Lower lobe of right lung (tissue), 2 donors: ENCODE measurements around the gene EPDR1. TPM values are rescaled to one million over a fixed set of nuclear protein-coding genes. Genes with fewer than 3 reads are reported as not detected.
A peak's percentile ranks its signal among the peaks of the same experiment; 100 is the strongest.

ENCODE experiments used
- ATAC-seq, 2 donors: fragments of 200-7000 bp; cut with Tn5 transposase; one replicate each; pipeline ENCODE4 v1.9.1; 2020 to 2022; ENCODE audit warnings: mild to moderate bottlenecking in 2 of 2, moderate library complexity in 2 of 2
- DNase-seq: peaks from one replicate; pipeline ENCODE4 v3.0.0-alpha.2; 2020
- H3K27ac ChIP-seq: fragments of 200-600 bp; one replicate; pipeline ENCODE4 v1.8.0; 2022
- H3K27me3 ChIP-seq: fragments of 200-600 bp; one replicate; pipeline ENCODE4 v1.8.0; 2022; ENCODE audit warnings: low read depth
- H3K36me3 ChIP-seq: fragments of 200-600 bp; one replicate; pipeline ENCODE4 v1.8.0; 2022; ENCODE audit warnings: mild to moderate bottlenecking
- H3K4me1 ChIP-seq: fragments of 200-600 bp; one replicate; pipeline ENCODE4 v1.8.0; 2022
- H3K4me3 ChIP-seq: fragments of 200-600 bp; one replicate; pipeline ENCODE4 v1.8.0; 2022; ENCODE audit warnings: mild to moderate bottlenecking
- H3K9me3 ChIP-seq: fragments of 200-600 bp; one replicate; pipeline ENCODE4 v1.8.0; 2022
- intact Hi-C: fragments of 100-400 bp; cut with DNase I; formaldehyde crosslinking; loops from one replicate; pipeline ENCODE4 v1.11.0; 2022
- long read RNA-seq: library from polyadenylated mRNA; unstranded; transcript quantifications from one replicate; pipeline ENCODE4 v2.0.0, GENCODE V29; 2021
- total RNA-seq: library from RNA; stranded (reverse); fragmentation: NEBNext Ultra II Directional; extraction: Animal tissue kit (Norgen Biotek cat#: 25700); gene quantifications from one replicate; pipeline ENCODE4 v1.2.1, GENCODE V29; 2021
- TF ChIP-seq, protein P1 (sequence below): fragments of 200-600 bp; IDR thresholded peaks from one replicate; pipeline ENCODE4 v1.8.0; 2022; ENCODE audit warnings: antibody characterized with exemption, mild to moderate bottlenecking
- donor health status: DM: no; HTN: yes; CAD: no; lungs with severe emphysema.

The EPDR1 gene
- 66.0 TPM for total RNA-seq
- long read RNA-seq, transcript EPDR1-201 (3 exons, 2,599 nt): major isoform, 83 of 128 reads
- long read RNA-seq, transcript EPDR1-202 (2 exons, 638 nt): minor isoform, 25 of 128 reads
- long read RNA-seq, partial matches to known transcripts: 2 of 128 reads
- long read RNA-seq, other reads (novel, unspliced or antisense): 17 of 128 reads

DNA sequence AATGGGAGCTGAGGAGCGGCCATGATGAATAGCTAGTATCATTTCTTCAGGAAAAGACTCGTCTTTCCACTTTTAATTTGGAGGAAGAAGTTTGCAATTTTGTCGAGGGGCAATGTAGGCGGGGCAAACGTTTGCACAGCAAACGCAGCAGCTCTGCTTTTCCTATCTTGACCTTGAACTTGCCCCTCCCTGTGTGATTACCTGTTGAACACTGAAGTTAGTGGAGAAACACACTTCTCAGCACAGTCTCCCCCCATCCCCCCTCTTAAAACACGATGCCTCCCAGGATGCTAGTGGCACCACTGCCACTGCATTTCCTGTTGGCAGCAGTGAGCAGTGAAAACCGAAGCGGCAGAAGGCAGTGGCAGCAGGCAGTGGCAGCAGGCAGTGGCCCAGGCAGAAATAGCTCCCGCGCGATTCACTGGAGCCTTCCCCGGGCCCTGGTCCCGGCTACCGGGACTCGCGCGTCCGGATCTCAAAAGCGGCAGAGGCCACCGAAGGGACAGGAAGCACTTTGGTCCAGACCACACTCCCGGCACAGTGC, at the start of gene EPDR1:
Gene EPDR1 (plus strand): TSS at position 336 of the 544 bp plus-strand sequence. CDS start 300 bp downstream, outside the sequence.
- H3K27ac ChIP-seq: peak within 1 kb of the TSS; percentile 92
- TF ChIP-seq, protein P1, sequence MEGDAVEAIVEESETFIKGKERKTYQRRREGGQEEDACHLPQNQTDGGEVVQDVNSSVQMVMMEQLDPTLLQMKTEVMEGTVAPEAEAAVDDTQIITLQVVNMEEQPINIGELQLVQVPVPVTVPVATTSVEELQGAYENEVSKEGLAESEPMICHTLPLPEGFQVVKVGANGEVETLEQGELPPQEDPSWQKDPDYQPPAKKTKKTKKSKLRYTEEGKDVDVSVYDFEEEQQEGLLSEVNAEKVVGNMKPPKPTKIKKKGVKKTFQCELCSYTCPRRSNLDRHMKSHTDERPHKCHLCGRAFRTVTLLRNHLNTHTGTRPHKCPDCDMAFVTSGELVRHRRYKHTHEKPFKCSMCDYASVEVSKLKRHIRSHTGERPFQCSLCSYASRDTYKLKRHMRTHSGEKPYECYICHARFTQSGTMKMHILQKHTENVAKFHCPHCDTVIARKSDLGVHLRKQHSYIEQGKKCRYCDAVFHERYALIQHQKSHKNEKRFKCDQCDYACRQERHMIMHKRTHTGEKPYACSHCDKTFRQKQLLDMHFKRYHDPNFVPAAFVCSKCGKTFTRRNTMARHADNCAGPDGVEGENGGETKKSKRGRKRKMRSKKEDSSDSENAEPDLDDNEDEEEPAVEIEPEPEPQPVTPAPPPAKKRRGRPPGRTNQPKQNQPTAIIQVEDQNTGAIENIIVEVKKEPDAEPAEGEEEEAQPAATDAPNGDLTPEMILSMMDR: peak; percentile 43
- peak; percentile 83 to 85 for ATAC-seq
- DNase-seq: peak; percentile 83
- no peaks in the 10 kb centered on the region for H3K9me3 ChIP-seq
- intact Hi-C loops: no loop called here
- H3K27me3 ChIP-seq: peaks cover 11% of the 10 kb centered on the region
- H3K4me1 ChIP-seq: peaks cover 32% of the 10 kb centered on the region
- H3K36me3 ChIP-seq: no peaks in the 10 kb centered on the region
- peak within 1 kb of the TSS; percentile 78 for H3K4me3 ChIP-seq

DNA sequence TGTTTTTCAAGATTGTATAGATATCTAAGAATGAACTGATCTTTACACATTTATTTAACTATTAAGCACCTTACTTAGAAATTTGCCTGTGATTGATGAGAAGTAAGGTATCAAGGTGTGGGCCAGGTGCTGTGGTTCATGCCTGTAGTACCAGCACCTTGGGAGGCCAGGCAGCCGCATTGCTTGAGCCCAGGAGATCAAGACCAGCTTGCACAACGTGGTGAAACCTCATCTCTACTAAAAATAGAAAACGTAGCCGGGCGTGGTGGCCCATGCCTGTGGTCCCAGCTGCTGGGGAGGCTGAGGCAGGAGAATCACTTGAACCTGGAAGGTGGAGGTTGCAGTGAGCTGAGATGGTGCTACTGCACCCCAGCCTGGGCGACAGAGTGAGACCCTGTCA, 38.4 kb upstream of the EPDR1 start:
- ATAC-seq: no peak
- Histone ChIP-seq H3K4me3 (no peak overlapping the region), H3K4me1 (no peaks in the 10 kb centered on the region)

DNA sequence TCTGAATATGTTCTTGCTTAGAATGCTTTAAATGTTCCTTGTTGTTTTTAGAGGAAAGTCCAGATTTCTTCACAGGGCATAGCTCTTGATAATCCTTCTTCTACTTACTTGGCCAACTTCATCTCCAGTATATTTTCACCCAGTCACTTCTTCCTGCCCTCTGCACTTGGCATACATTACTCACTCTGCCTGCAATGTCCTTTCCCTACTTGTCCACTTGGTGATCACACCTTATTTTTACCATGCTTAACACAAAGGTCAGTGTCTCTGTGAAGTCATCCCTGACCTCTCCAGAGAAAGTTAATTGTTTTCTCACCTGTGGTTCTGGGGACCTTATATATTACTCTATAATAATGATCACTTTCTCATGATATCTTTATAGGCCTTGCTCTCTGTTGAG, 27.1 kb upstream of the EPDR1 start:
- Histone ChIP-seq H3K27ac (no peak overlapping the region), H3K9me3 (no peaks in the 10 kb centered on the region), H3K36me3 (no peaks in the 10 kb centered on the region), H3K4me3 (no peak overlapping the region), H3K27me3 (no peaks in the 10 kb centered on the region), H3K4me1 (no peaks in the 10 kb centered on the region)
- DNase-seq (no peak), ATAC-seq (no peak)
- TF ChIP-seq, protein P1: no peak
- intact Hi-C loops: no loop called here

More for the DNA sequence above, 38.4 kb upstream of the EPDR1 start:
- Histone ChIP-seq H3K27ac (no peak overlapping the region), H3K27me3 (no peaks in the 10 kb centered on the region), H3K36me3 (no peaks in the 10 kb centered on the region), H3K9me3 (no peaks in the 10 kb centered on the region)
- no peak for DNase-seq
- TF ChIP-seq, protein P1: no peak
- intact Hi-C loops: no loop called here

DNA sequence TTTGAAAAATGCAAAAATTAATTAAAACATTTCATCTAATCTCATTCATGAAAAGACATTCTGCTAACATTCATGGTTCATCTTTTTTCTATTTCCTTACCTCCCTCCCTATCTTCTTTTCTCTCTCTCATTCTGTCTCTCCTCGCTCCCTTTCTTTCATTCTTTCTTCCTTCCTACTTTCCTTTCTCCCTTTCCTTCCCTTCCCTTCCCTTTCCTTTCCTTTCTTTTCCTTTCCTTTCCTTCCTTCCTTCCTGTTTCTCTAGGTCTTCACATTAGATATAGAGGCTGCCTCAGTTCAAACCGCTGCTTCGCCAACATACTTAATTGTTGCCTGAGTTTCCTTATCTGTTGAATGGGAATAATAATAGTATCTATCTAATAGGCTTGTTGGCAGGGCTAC, 25.8 kb upstream of the EPDR1 start:
- no peak for ATAC-seq
- H3K36me3 ChIP-seq: no peaks in the 10 kb centered on the region

DNA sequence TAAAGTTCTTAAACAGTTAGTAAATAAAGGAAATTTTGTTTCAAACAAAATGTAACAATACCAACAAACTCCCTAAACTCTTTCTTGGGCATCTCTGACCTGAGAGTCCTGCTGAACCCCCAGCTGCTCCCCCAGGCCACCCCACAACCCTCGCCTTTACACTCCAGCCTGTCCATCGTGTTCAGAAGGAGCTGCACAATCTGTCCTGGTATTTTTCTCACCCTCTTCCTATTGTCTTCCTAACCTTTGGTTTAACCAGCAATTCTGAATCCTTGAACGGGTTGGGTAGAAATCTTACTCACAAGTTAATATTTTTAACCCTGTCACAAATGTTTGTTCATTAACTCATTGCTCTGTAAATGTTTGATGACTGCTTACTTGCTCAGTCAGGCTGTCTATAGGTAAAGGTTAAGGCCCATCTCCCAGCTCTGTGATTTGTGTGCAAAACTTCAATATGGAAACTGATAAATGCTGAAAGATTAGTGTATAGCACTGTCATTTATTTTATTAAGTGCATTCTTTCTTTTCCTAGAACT, 20.7 kb upstream of the EPDR1 start:
- Histone ChIP-seq H3K9me3 (no peaks in the 10 kb centered on the region), H3K36me3 (no peaks in the 10 kb centered on the region), H3K27me3 (no peaks in the 10 kb centered on the region), H3K4me1 (no peaks in the 10 kb centered on the region), H3K4me3 (no peak overlapping the region), H3K27ac (no peak overlapping the region)
- intact Hi-C loops: no loop called here
- TF ChIP-seq, protein P1: no peak
- no peak for ATAC-seq
- DNase-seq: no peak

More for the DNA sequence above, 25.8 kb upstream of the EPDR1 start:
- H3K4me3 ChIP-seq: no peak overlapping the region
- no peak overlapping the region for H3K27ac ChIP-seq
- TF ChIP-seq, protein P1: no peak
- no peaks in the 10 kb centered on the region for H3K4me1 ChIP-seq
- no peaks in the 10 kb centered on the region for H3K27me3 ChIP-seq
- no peak for DNase-seq
- H3K9me3 ChIP-seq: no peaks in the 10 kb centered on the region
- intact Hi-C loops: no loop called here
